Keratinocyte (primary cell): ENCODE measurements around the gene FABP1. TPM values are rescaled to one million over a fixed set of nuclear protein-coding genes. Genes with fewer than 3 reads are reported as not detected.
A peak's percentile ranks its signal among the peaks of the same experiment; 100 is the strongest.

ENCODE experiments used
- DNase-seq: peaks from one replicate; pipeline ENCODE4 v3.0.0-alpha.2; 2011; ENCODE audit warnings: low read depth, missing footprints, low spot score
- FAIRE-seq: peaks from 2 replicates; lab custom pipeline; 2011; peaks lifted over from hg19 to GRCh38; lab: Jason Lieb, UNC
- H2AFZ ChIP-seq: 2 replicates; pipeline ENCODE4 v1.6.0; 2012; ENCODE audit warnings: low read length, control low read depth, inconsistent platforms; ENCODE audit not compliant: control insufficient read depth
- H3K27ac ChIP-seq: 2 replicates; pipeline ENCODE4 v1.5.1; 2011; ENCODE audit warnings: low read length; ENCODE audit not compliant: control insufficient read depth, insufficient read depth
- H3K27me3 ChIP-seq: 3 replicates; pipeline ENCODE4 v1.6.0; 2011; ENCODE audit warnings: low read length; ENCODE audit not compliant: control insufficient read depth, insufficient read depth; ENCODE audit errors: extremely low read depth
- H3K36me3 ChIP-seq, 2 experiments: 2 replicates in 1 of 2; 3 replicates in 1 of 2; pipeline ENCODE4 v1.5.1; 2011; ENCODE audit warnings: low read length in 2 of 2, mild to moderate bottlenecking in 1 of 2; ENCODE audit not compliant: control insufficient read depth in 2 of 2, insufficient read depth in 2 of 2; ENCODE audit errors: extremely low read depth in 1 of 2
- H3K4me1 ChIP-seq: 3 replicates; pipeline ENCODE4 v1.5.1; 2011; ENCODE audit warnings: low read length; ENCODE audit not compliant: control insufficient read depth, insufficient read depth; ENCODE audit errors: extremely low read depth
- H3K4me2 ChIP-seq: 3 replicates; pipeline ENCODE4 v1.6.0; 2011; ENCODE audit warnings: low read depth, low read length; ENCODE audit not compliant: control insufficient read depth, insufficient read depth; ENCODE audit errors: extremely low read depth
- H3K4me3 ChIP-seq, 3 experiments: fragments of 200-600 bp in 1 of 3; sonication (generic) in 1 of 3; 2 replicates in 2 of 3; 3 replicates in 1 of 3; pipeline ENCODE4 v1.5.1; 2011 to 2016; ENCODE audit warnings: low read length in 3 of 3, mild to moderate bottlenecking in 3 of 3, control low read depth in 2 of 3, inconsistent platforms in 1 of 3, low read depth in 1 of 3, mixed read lengths in 1 of 3, mixed run types in 1 of 3, moderate library complexity in 1 of 3; ENCODE audit not compliant: control insufficient read depth in 2 of 3, insufficient read depth in 2 of 3; ENCODE audit errors: extremely low read depth in 1 of 3
- H3K79me2 ChIP-seq: 2 replicates; pipeline ENCODE4 v1.6.0; 2012; ENCODE audit warnings: low read length; ENCODE audit not compliant: control insufficient read depth, insufficient read depth
- H3K9ac ChIP-seq: 3 replicates; pipeline ENCODE4 v1.6.0; 2011; ENCODE audit warnings: low read length; ENCODE audit not compliant: control insufficient read depth, insufficient read depth; ENCODE audit errors: extremely low read depth
- H3K9me1 ChIP-seq: 3 replicates; pipeline ENCODE4 v1.6.0; 2011; ENCODE audit warnings: low read length; ENCODE audit not compliant: control insufficient read depth, insufficient read depth; ENCODE audit errors: extremely low read depth
- H3K9me3 ChIP-seq: 2 replicates; pipeline ENCODE4 v1.5.1; 2012; ENCODE audit warnings: low read depth, low read length; ENCODE audit not compliant: control insufficient read depth
- H4K20me1 ChIP-seq: 3 replicates; pipeline ENCODE4 v1.6.0; 2011; ENCODE audit warnings: low read length; ENCODE audit not compliant: control insufficient read depth, insufficient read depth; ENCODE audit errors: extremely low read depth
- EZH2 ChIP-seq: IDR thresholded peaks from one replicate; pipeline ENCODE4 v1.6.1; 2012; ENCODE audit warnings: inconsistent platforms, mild to moderate bottlenecking, low read length, moderate library complexity
- dilution Hi-C: fragments of 300-500 bp; cut with MboI; formaldehyde crosslinking; loops from one replicate; pipeline ENCODE4 v1.7.0; 2020; ENCODE audit warnings: low sequenced_read_pairs; ENCODE audit not compliant: extremely low pct_ligation_motif_present
- polyA plus RNA-seq, 5 experiments: library from polyadenylated mRNA; depleted of rRNA in 3 of 5; stranded (reverse) in 3 of 5; stranded (forward) in 1 of 5; unstranded in 1 of 5; fragments of >200 nt; gene quantifications; 1 replicate in 1 of 5; 2 replicates in 3 of 5; 3 replicates in 1 of 5; pipeline versions ENCODE4 v1.2.1 to v1.2.3, GENCODE V29; 2011 to 2012; ENCODE audit warnings: missing spikeins in 2 of 5, low read depth in 1 of 5, low replicate concordance in 1 of 5
- TF ChIP-seq, protein P1 (sequence below), 3 experiments: IDR thresholded peaks in 1 of 3; conservative IDR thresholded peaks in 1 of 3; optimal IDR thresholded peaks in 1 of 3; 2 replicates in 2 of 3; 3 replicates in 1 of 3; pipeline versions ENCODE3 to v1.5.1; 2011; ENCODE audit warnings: low read length in 3 of 3, mild to moderate bottlenecking in 3 of 3, moderate library complexity in 2 of 3, control low read depth in 1 of 3, inconsistent platforms in 1 of 3; ENCODE audit not compliant: insufficient read depth in 2 of 3; ENCODE audit errors: extremely low read depth in 1 of 3

The FABP1 gene
- polyA plus RNA-seq, 1 donor (not counting 4 experiments of a cell fraction or from before 2014, with no cell fraction given) = not detected

DNA sequence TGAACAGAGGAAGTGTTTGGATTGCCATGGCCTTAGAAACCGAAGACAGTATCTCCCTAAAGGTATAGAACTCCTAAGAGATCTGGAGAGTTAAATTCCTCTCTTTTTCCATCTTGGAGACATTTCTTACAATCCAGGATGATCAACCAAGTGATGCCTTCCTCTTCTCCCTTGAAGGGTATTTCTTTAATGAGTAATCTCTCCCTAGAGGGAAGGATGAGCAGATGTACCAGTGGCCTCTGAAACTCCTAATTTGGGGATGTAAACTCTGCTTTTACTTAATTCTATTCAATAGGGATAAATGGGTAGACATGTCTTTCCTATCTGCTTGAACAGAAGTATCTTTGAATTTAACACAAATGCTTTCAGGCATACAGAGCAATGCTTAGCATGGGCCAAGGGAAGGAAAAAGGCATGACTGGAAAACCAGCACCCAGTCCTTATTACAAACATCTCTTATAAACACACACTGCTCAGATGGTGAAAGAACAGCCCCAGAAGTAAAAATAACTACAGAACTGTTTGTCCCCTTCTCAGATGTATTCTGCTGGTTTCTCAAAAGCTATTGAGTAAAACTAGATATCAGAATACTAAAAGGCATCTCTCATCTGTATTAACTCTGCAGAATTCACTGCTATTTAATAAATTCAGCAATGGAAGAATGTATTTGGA is 37.6 kb upstream of the FABP1 start:
- Histone ChIP-seq H3K9me1 (no peaks in the 10 kb centered on the region), H3K27ac (no peak overlapping the region), H3K79me2 (no peaks in the 10 kb centered on the region), H4K20me1 (no peaks in the 10 kb centered on the region), H3K9me3 (no peaks in the 10 kb centered on the region), H3K36me3 (no peaks in the 10 kb centered on the region), H3K27me3 (no peaks in the 10 kb centered on the region), H2AFZ (no peak overlapping the region), H3K4me3 (no peak overlapping the region), H3K9ac (no peak overlapping the region), H3K4me2 (no peak overlapping the region), H3K4me1 (peaks cover 13% of the 10 kb centered on the region)
- dilution Hi-C loops = no loop called here
- DNase-seq = no peak
- no peak for TF ChIP-seq EZH2
- TF ChIP-seq, protein P1, sequence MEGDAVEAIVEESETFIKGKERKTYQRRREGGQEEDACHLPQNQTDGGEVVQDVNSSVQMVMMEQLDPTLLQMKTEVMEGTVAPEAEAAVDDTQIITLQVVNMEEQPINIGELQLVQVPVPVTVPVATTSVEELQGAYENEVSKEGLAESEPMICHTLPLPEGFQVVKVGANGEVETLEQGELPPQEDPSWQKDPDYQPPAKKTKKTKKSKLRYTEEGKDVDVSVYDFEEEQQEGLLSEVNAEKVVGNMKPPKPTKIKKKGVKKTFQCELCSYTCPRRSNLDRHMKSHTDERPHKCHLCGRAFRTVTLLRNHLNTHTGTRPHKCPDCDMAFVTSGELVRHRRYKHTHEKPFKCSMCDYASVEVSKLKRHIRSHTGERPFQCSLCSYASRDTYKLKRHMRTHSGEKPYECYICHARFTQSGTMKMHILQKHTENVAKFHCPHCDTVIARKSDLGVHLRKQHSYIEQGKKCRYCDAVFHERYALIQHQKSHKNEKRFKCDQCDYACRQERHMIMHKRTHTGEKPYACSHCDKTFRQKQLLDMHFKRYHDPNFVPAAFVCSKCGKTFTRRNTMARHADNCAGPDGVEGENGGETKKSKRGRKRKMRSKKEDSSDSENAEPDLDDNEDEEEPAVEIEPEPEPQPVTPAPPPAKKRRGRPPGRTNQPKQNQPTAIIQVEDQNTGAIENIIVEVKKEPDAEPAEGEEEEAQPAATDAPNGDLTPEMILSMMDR (optimal IDR thresholded peaks at IDR 0.05 in 1 of 3, IDR thresholded peaks at IDR 0.05 in 1 of 3, conservative IDR thresholded peaks at IDR 0.05 in 1 of 3; ENCODE audit: extremely low read depth in 1 of 3, insufficient read depth in 2 of 3, low read length in 3 of 3) = no peak
- no peak for FAIRE-seq

DNA sequence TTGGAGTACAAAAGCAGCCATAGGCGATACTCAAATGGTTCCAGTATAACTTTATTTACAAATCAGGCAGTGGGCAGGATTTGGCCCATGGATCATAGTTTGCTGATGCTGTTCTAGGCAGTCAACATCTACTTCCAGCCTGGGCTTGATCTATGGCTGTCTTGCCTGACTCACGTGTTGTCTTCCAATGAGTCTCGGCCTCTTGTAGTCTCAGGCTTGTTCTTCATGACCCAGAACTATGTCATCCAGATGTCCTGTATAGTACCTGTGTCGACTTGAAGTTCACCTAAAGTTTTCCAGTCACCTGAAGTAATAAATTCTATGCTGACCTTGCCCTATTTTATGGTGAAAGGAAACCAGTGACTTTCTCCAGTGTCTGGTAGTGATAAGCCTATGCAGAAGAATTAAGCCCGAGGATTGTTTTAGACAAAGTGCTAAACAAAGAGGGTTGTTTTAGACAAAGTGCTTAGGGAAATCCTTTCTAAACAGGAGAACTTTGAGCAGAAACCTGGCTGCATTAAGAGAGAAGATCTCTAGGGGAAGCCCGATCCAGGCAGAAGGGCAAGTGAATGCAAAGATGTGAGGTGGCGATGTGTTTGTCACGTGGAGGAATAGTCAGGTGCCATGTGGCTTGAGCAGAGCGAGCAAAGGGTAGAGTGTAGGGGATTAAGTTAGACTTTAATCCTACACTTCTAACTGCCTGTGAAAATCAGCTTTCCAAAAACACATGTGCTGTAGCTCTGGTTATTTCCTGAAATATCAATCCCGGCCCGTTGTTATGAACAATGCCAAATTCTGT is 33.8 kb upstream of the FABP1 start:
- FAIRE-seq = peak; percentile 53
- no peak overlapping the region for H2AFZ ChIP-seq

More for the DNA sequence above, 33.8 kb upstream of the FABP1 start:
- H3K27me3 ChIP-seq = no peaks in the 10 kb centered on the region
- no peaks in the 10 kb centered on the region for H3K9me1 ChIP-seq
- H3K4me2 ChIP-seq = peak overlapping the region; percentile 38
- H3K27ac ChIP-seq = no peak overlapping the region
- peak; percentile 69 for DNase-seq
- dilution Hi-C loops = no loop called here
- H3K9ac ChIP-seq = no peak overlapping the region
- peaks cover 13% of the 10 kb centered on the region for H3K4me1 ChIP-seq
- TF ChIP-seq EZH2 = no peak
- TF ChIP-seq, protein P1 (optimal IDR thresholded peaks at IDR 0.05 in 1 of 3, IDR thresholded peaks at IDR 0.05 in 1 of 3, conservative IDR thresholded peaks at IDR 0.05 in 1 of 3; ENCODE audit: extremely low read depth in 1 of 3, insufficient read depth in 2 of 3, low read length in 3 of 3) = no peak
- no peak overlapping the region for H3K4me3 ChIP-seq
- no peaks in the 10 kb centered on the region for H3K36me3 ChIP-seq
- H3K79me2 ChIP-seq = no peaks in the 10 kb centered on the region
- H3K9me3 ChIP-seq = no peaks in the 10 kb centered on the region
- H4K20me1 ChIP-seq = no peaks in the 10 kb centered on the region
